Glomerular visceral epithelial cell (primary cell): ENCODE results near the gene SLC6A1.
A peak's percentile ranks its signal among the peaks of the same experiment; 100 is the strongest.

ENCODE experiments used
- DNase-seq: peaks from one replicate; pipeline ENCODE4 v3.0.0-alpha.2; 2016; ENCODE audit errors: extremely low spot score

Gene SLC6A1

DNA sequence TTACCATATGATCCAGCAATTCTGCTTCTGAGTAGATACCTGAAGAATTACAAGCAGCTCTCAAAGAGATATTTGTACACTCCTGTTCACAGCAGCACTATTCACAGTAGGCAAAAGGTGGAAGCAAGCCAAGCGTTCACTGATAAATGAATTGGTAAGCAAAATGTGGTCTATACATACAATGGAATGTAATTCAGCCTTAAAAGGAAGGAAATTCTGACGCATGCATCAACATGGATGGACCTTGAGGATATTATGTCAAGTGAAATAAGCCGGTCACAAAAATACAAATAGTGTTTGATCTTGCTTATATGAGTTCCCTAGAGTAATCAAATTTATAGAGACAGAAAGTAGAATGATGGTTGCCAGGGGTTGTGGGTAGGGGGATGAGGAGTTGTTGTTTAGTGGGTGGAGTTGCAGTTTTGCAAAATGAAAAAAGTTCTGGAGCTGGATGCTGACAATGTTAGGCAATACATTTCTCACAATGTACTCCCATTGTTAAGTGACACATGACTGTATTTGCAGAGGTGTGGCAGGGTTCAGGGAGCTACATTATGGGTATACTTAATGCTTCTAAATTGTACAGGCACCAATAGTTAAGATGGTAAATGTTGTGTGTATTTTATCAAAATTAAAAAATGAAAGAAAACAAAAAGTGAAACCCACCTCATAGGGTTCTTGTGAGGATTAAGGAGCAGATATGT lies 26.7 kb downstream of the SLC6A1 start:
- DNase-seq: no peak

DNA sequence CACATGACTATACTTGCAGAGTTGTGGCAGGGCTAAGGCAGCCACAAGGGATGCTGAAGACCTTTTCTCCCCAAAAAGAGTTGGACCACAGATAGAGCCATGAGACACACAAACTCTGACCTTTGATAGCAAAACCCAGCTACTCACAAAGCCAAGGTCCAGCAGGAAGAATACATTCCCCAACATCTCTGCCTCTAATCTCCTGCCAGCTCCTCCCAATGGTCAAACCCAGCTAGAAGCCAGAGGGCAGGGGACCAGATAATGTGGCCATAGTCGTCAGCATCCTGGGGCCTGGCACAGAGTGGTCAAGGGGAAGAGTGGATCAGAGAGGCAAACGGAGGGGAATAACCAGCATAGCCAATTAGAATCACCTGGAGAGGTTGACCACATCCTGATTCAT lies 28.2 kb downstream of the SLC6A1 start:
- no peak for DNase-seq

DNA sequence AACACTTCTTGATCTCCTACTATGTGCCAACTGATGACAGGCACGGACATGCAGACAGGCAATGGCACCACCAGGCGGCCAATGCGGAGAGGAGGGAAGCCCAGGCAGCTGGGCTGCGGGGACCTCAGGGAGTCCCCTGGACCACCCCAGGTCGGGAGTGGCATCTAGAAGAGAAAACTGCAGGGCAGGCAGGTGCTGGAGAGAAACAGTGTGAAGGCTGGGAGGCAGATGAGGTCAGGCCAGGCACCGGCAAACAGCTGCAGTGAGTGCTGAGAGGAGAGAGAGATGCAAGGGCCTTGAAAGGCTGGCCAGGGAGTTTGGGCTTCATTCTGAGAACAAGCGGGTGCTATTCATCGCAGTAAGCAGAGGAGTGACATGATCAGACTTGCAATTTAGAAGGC lies 29.1 kb downstream of the SLC6A1 start:
- DNase-seq: no peak

DNA sequence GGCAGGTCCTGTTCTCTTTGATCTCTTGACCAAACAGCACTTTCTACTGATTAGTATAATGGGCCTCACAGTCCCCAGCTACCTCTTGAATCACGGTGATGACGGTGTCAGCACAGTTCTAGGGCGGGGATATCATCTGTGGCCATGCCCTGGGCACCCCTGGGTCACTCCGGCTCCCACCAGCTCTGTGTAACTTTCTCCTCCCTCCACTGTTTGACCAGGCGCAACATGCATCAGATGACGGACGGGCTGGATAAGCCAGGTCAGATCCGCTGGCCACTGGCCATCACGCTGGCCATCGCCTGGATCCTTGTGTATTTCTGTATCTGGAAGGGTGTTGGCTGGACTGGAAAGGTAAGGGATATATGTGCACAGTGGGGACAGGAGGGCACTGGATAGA lies 29.6 kb downstream of the SLC6A1 start:
- DNase-seq: no peak

DNA sequence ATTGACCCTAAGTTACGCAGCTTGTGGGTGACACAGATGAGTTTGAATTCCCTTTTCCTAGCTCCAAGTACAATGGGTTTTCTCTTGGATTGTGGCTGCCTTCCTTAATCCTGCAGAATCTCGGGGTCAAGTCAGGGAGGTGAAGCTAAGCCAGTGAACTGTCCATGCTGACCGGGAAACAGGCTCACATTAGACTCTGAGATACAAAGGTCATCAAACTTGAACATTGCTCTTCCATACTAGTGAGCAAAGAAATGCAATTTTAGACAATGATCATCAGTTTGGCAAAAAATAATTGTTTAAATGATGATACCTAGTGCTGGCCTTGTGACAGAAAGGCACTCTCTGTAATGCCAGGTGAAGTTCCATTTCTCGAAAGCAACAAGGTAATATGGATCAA lies 31.6 kb downstream of the SLC6A1 start:
- DNase-seq: no peak

DNA sequence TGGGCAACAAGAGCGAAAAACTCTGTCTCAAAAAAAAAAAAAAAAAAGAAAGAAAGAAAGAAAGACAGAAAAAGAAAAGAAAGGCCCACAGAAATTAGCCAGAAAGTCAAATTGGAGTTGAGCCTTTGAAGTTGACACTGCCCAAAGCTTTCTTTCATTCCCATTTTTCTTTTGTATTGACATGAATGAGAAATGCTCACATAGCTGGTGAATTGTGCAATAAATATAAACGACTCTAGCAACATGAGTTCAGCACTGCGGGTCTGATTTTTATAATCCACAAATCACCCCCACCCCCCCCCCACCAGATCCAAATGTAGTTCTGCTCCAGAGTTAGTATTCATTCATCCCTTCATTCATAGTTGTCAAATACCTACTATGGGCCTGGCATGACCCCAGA lies 37.4 kb downstream of the SLC6A1 start:
- DNase-seq: no peak

DNA sequence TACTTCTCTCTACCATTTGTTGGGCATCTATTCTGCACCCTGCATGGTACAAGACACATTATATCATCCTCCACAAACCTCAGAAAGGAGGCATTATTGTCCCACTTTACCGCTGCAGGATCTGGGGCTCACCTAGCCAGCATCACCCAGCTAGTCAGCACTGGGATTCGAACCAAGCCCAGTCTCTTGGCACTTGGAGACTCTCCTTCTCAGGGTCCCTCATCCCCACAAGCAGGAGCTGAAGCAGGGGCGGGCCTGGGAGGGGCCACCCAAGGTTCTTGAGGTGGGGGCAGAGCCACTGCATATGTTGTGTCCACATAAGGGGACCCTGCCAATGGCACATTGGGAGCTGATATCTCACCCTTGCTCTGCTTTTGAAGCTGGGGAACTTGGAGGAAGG lies 41.3 kb downstream of the SLC6A1 start:
- DNase-seq: no peak

DNA sequence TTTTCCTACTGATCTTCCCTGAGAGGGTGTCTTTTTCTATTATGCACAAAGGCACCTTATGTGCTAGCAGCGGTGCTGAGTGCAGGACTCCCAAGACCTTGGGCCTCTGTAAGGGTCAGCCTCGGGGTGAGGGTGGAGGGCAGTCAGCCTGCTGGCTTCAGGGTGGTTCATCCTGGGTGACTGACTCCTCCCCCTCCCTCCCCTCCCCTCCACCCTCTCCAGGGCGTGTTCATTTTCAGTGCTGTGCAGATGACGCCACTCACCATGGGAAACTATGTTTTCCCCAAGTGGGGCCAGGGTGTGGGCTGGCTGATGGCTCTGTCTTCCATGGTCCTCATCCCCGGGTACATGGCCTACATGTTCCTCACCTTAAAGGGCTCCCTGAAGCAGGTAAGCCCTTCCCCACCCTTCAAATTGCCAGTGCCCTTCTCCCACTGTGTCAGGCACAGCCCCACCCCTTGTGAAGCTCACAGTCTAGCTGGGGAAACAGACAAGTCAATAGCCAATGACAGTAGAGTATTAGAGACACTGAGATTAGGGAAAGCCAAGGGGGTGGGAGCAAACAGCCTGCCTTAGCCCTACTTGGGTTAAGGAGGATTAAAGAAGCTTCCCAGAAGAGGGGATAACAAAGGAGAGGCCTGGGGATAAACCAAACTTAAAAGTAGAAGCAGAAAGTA lies 41.9 kb downstream of the SLC6A1 start:
- DNase-seq: no peak

DNA sequence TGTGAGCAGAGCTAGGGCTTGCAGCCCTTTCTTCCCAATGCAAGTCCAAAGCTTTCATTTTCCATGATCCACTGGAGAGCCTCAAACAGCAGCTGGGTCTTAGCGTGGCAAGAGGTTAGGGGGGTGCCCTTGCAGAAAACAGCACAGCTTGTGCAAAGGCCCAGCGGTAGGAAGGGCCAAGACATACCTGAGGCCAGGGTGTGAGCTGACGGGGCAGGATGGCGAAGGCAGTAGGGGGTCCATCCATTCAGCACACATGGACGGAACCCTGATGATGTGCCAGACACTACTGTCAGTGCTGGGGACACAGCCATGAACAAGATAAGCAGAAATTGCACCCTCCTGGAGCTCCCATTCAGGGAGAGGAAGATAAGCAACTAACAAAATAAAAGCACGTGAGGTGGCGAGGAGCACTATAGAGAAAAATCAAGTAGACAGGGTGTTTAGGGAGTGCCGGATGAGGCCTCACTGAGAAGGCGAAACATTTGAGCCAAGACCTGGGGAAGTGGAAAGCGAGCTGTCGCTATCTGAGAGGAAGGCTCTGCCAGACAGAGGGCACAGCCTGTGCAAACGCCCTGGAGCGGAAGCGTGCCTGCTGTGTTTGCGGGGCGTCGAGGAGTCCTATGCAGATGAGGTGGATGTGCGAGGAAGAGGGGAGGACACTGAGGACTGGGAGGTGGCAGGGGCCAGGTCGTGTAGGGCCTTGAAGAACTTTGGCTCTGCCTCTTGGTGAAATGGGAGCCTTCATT lies 43.4 kb downstream of the SLC6A1 start:
- no peak for DNase-seq

DNA sequence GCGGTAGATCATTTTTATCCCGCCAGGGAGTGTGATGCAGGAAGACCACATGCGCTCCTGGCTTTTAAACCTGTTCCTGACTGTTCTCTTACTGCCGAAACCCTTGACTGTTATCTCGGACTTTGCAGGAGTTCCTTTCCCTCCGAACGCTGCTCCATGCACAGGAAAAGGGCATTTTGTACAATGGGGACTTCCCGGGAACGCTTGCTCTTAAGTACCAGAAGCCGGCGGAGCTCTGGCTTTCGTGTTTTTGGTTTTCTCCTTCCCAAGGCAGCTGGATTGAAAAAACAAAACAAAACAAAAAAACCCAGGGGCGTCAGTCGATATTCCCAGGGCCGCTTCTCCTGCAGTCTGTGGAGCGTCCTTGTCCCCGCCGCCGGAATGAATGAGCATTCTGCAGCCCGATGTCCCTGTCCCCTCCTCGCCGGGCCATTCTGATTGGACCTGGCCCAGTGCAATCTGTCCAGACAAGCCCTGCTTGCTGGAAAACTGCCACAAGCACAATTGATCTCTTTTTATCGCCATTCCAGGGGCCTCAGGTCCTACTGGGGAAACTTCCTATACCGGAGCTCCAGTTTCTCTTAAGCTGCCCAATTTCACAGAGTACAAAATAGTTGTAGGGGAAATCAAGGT lies 44.8 kb downstream of the SLC6A1 start:
- no peak for DNase-seq

DNA sequence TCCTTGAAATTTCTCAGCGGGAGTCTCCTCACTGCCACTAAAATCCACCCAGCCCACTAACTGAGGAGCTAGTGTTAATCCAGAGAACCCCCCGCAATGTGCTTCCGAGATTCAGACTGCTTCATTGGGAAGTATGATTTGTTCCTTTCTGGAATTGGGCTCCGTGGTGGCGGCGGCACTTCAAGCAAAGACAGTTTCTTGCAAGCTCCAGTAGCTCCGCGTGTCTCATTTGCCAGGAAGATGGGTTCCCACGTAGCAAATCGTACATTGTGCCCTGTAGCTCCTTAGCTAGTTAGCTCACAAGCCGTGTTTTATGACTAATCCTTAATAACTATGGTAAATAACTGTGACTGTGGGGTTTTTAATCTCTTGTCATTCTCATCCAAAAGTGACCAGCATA lies 45.4 kb downstream of the SLC6A1 start:
- DNase-seq: no peak

DNA sequence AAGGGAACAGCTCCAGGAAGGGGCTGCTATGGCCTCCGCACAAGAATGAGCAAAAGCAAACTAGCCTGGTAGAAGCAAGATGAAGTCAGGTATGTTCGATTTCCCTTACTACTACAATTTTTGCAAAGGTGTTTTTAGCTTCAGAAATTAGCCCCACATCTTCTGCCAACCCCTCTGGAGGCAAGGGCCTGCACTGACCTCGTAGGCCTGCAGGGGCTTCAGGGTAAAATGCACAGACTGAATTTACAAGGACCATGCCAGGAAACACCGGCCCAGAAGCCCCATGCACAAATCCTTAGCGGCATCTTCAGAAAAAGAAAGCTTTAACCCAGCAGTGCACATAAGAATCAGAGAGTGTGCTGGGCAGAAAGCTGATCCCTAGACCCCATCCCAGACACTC lies 53.0 kb downstream of the SLC6A1 start:
- no peak for DNase-seq

DNA sequence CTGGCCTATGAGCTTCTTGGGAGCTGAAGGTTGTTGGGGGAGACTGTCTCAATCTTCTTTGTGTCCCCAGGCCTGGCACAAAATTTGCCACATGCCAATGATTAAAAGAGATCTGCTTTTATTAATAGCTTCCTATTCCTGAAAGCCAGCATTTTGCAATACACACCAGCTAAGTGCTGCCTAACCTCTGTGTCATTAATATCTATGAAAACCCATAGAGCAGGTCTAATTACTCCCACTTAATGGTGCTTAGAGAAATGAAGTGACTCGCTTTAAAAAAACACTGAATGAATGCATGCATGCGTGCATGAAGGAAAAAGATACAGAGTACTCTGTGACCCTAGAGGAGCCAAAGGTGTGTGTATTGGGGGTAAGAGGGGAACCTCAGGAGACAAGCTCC lies 55.0 kb downstream of the SLC6A1 start:
- no peak for DNase-seq

DNA sequence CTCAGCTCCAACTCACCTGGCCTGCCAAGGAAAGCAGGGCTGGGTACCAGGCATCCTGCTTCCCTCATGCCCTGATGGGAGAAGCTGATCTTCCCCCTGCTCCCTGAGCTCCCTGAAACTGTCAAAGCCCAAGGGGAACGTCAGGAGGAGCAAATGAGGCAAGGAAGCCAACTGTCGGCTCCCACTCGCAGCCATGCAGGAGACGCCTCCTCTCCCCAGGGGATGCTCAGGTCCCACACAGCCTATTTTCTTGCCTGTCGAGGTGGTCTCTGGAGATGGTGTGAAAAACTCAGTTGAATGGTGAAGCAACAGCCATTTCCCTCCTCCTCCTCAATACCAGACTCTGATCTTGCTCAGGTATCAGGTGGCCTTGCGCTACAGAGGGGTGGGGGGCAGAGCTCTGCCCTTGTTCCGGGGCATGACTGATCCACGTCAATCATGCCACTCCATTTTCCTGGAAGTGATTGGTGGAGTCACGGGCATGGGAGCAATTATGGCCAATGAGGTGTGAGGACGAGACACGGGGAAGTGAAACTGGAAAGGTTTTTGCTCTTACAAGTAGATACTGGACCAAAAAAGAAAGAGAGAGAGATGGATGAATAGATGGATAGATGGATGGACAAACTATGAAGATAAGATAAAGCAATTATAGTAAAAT lies 58.2 kb downstream of the SLC6A1 start:
- DNase-seq: no peak

DNA sequence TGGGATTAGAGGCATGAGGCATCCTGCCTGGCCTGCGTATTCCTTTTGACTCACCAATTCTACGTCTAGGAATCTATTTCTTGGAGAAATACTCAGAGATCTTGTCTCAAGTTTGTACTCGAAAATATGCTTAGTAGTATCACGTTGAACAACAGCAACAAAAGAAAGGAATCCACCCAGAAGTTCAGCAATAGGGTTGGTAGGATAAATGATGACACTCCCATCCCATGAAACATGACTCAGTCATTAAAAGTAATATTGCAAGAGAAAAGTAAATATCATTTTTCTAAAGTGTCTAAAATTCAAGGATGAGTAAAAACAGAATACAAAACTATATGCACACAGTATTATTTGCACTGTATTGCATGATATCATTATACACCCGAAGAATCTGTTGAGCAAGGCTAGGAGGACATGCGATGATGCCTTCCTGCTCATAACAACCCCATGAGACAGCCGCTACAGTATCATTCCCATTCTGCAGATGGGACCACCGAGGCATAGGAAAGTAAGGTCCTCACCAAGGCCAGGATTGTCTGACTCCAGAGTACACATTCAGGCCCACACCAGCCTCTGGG lies 61.5 kb downstream of the SLC6A1 start:
- no peak for DNase-seq

DNA sequence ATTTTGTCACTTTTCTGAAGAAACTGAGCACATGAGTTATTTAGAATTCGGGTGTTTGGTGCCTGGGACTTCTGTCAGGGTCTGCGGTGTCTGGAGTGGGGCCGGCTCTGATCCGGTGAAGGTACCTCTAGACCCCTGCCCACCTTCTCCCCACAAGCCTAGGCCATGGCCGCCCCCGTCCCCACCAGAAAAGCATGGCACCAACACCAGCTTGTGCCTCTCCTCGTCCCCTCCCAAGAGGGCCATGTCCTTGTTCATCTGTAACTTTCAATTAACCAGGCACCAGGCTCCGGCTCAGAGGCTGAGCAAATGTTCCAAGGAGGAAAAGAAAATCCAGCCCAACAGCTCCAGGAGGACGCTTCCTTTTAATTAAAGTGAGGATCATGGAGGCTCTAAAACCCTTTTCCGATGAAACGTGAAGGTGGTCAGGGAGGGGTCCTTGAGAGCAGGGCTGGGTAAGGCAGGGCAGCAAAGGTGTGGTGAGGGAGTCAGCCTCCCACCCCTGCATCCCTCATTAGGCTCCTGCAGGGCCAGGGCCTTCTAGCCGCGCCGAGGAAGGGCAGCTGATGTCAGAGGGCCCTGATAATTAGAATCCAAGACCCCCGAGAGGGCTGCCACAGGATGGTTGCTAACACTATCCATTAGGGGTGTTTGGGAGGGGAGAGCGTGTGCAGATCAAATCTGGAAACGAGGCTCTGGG lies 62.3 kb downstream of the SLC6A1 start:
- DNase-seq: no peak

DNA sequence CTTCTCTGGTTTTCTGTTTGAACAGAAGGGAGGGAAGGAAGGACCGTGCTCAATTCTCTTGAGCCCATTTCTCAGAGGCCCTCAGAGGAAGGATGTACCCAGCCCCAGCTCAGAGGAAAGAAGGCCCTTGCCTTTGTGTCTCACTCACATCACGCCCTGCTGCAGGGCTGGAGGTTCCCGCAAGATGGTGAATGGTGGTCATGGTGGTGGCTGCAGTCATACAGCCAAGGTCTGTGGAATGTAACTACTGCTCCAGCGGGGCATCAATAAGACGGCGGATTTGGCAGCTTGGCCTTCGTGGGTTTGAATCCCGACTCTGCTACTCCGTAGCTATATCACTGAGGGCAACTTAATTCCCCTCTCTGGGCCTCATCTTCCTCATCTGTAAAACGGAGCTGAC lies 62.9 kb downstream of the SLC6A1 start:
- DNase-seq: no peak

DNA sequence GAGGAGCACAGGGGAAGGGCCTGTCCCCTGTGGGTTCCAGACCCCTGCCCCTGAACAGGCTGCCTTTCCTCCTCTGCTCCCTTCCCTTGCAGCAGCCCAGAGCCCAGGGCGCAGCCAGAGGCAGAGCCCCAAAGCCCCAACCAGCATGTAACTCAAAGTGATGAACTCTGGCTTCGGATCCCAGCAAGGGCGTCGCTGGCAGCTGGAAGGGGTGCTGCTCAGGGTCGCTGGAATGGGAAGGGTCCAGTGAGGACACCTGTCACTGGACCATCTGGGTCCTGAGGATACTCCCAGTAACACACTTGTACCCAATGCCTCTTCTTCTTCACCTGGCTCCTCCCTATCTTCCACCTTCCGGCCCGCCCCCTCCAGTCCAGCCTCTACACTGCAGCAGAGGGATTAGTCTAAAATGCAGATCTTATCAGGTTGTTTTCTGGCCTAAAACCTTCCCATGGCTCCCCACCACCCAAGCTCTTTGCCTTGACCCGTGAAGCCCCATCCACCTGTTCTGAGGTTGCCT lies 64.0 kb downstream of the SLC6A1 start:
- no peak for DNase-seq

DNA sequence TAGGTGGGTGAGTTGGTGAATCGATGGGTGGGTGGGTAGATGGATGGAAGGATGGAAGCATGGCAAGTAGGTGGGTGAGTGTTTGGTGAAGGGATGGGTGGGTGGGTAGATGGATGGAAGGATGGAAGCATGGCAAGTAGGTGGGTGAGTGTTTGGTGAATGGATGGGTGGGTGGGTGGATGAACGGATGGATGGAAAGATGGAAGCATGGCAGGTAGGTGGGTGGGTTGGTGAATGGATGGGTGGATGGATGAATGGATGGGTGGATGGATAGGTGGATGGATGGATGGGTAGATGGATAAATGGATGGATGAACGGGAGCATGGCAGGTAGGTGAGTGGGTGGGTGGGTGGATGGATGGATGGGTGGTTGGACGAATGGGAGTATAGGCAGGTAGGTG lies 65.1 kb downstream of the SLC6A1 start:
- no peak for DNase-seq

DNA sequence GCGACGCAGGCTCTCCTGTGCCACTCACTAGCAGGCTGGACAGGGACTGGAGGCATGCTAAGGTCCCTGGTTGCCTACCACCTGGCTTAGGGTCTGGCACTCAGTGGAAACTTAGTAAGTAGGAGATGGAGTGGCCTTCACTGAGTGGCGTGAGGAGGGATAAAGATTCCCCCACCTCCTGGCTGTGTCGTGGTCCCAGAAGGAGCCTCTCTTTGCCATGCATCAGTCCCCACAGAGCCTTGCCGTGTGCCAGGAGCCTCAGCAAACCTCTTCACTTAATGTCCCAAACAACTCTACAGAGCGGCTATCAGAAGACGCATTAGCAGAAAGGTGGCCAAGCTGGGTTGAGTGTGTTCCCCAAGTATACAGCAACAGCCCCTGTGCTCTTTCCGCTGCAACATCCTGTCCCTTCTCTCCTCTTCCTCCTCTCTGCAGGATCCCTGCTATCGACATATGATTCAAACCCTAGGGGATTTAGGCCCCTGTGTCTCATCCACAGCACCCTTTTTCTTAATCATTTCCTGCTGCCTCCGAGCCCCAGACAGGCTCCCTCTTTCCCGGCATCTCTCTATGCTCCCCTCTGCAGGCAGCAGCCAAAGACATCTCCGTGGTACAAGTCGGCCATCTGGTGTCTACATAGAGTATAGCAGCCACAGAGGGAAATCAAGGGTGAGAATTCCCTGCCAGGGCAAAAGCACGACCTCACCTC lies 66.7 kb downstream of the SLC6A1 start:
- DNase-seq: peak; percentile 68
